22Rv1 (cell line): ENCODE results near the gene CD86.

Source experiments
- ZFX ChIP-seq: fragments of 450-650 bp; IDR thresholded peaks from 2 replicates; pipeline ENCODE4 v1.6.1; 2017; ENCODE audit warnings: antibody characterized with exemption, borderline replicate concordance
- TF ChIP-seq, protein P1 (sequence below): fragments of 450-650 bp; IDR thresholded peaks from 2 replicates; pipeline ENCODE4 v1.5.1; 2017; ENCODE audit warnings: mild to moderate bottlenecking

DNA sequence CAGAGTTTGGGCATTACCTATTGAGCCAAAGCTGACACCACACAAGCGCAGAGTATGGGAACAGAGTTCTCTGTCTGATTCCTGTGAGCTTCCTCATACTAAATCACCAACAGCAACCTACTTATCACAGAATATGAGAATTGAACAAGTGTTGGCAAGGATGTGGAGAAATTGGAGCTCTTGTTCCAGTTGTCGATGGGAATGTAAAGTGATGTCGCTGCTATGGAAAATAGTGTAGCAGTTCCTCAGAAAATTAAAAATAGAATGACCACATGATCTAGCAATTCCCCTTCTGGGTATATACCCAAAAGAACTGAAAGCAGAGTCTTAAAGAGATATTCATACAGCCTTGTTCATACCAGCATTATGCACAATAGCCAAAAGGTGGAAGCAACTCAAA, 33.4 kb downstream of the CD86 start:
- TF ChIP-seq, protein P1, sequence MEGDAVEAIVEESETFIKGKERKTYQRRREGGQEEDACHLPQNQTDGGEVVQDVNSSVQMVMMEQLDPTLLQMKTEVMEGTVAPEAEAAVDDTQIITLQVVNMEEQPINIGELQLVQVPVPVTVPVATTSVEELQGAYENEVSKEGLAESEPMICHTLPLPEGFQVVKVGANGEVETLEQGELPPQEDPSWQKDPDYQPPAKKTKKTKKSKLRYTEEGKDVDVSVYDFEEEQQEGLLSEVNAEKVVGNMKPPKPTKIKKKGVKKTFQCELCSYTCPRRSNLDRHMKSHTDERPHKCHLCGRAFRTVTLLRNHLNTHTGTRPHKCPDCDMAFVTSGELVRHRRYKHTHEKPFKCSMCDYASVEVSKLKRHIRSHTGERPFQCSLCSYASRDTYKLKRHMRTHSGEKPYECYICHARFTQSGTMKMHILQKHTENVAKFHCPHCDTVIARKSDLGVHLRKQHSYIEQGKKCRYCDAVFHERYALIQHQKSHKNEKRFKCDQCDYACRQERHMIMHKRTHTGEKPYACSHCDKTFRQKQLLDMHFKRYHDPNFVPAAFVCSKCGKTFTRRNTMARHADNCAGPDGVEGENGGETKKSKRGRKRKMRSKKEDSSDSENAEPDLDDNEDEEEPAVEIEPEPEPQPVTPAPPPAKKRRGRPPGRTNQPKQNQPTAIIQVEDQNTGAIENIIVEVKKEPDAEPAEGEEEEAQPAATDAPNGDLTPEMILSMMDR = no peak
- TF ChIP-seq ZFX = no peak
